SK-N-MC (cell line): ENCODE data around the gene DOCK4.

Experiments
- DNase-seq: peaks from one replicate; pipeline ENCODE4 v3.0.0-alpha.2; 2011; ENCODE audit warnings: low read depth, low spot score
- H3K27ac ChIP-seq: fragments of 200-600 bp; sonication (generic); 2 replicates; pipeline ENCODE4 v1.5.1; 2016; ENCODE audit warnings: mixed run types
- H3K36me3 ChIP-seq: fragments of 200-600 bp; sonication (generic); 2 replicates; pipeline ENCODE4 v1.6.1; 2017; ENCODE audit warnings: antibody characterized with exemption, low read length, mixed read lengths; ENCODE audit not compliant: insufficient read depth
- H3K4me3 ChIP-seq: fragments of 200-600 bp; sonication (generic); 2 replicates; pipeline ENCODE4 v1.5.1; 2016
- H3K9ac ChIP-seq: fragments of 200-600 bp; sonication (generic); 2 replicates; pipeline ENCODE4 v1.8.0; 2017; ENCODE audit warnings: mixed run types, mixed read lengths; ENCODE audit not compliant: insufficient read length
- H3K9me3 ChIP-seq: fragments of 200-600 bp; sonication (generic); 2 replicates; pipeline ENCODE4 v1.6.1; 2017; ENCODE audit warnings: low read depth, mild to moderate bottlenecking, antibody characterized with exemption, low read length, moderate library complexity, mixed read lengths
- EZH2 ChIP-seq: fragments of 200-600 bp; sonication (generic); IDR thresholded peaks from one replicate; pipeline ENCODE4 v1.6.1; 2017; ENCODE audit warnings: antibody characterized with exemption
- FOXP2 ChIP-seq: optimal IDR thresholded peaks from 2 replicates; pipeline ENCODE3; 2011; ENCODE audit warnings: mild to moderate bottlenecking, moderate library complexity; ENCODE audit not compliant: insufficient read depth; ENCODE audit errors: extremely low read length, control extremely low read depth
- POLR2AphosphoS5 ChIP-seq: IDR thresholded peaks from 2 replicates; pipeline ENCODE4 v1.6.1; 2012; ENCODE audit warnings: mild to moderate bottlenecking, low read depth, low read length, borderline replicate concordance

Gene DOCK4

DNA sequence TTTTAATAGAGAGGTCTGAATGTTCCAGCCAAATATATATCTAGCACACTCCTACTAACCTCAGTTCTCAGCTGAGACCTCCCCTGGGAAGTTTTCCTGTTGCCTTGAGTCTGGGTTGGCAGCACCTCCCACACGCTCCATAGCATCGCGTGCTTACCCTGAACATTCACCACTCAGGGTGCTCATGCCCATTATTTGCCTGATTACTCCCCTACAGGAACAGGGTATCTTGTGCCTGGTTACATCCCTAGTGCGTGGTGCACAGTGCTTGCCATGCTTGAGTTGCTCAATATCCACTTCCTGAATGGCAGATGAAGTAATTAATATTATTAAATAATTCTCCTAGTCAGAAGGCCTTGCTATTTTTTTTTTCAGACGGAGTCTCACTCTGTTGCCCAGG is 374.0 kb downstream of the DOCK4 start:
- TF ChIP-seq POLR2AphosphoS5 = no peak
- H3K9ac ChIP-seq = no peak overlapping the region
- peaks cover 6% of the 10 kb centered on the region; the same call in 1 of the 2 replicates for H3K9me3 ChIP-seq
- peak; percentile 63 for DNase-seq
- no peaks in the 10 kb centered on the region for H3K36me3 ChIP-seq
- no peak overlapping the region for H3K4me3 ChIP-seq
- H3K27ac ChIP-seq = 0 out of 2 replicates have a peak overlapping the region, but pooled peaks have one; percentile 26

DNA sequence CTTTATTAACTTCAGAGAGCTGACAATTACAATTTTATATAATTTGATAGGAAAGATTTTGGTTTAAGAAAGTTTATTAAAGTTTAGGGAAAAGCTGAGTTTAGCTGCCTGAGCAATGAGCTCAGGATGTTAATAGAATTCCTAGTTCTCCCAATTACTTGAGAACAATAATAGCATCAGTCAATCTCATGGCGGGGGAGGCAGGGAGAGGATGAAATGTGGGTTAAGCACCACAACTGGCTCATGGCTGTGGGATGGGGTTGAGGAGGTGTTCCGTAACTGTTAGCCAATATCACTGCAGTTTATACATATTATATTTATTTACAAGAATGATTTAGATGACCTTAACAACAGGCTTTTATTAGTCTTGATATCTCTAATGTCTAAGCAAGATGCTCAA is 377.0 kb downstream of the DOCK4 start:
- no peak overlapping the region for H3K9ac ChIP-seq
- TF ChIP-seq POLR2AphosphoS5 = no peak
- no peak for TF ChIP-seq FOXP2
- no peak for TF ChIP-seq EZH2
- DNase-seq = no peak
- H3K27ac ChIP-seq = no peak overlapping the region
- no peaks in the 10 kb centered on the region for H3K9me3 ChIP-seq
- no peak overlapping the region for H3K4me3 ChIP-seq
- H3K36me3 ChIP-seq = no peaks in the 10 kb centered on the region

DNA sequence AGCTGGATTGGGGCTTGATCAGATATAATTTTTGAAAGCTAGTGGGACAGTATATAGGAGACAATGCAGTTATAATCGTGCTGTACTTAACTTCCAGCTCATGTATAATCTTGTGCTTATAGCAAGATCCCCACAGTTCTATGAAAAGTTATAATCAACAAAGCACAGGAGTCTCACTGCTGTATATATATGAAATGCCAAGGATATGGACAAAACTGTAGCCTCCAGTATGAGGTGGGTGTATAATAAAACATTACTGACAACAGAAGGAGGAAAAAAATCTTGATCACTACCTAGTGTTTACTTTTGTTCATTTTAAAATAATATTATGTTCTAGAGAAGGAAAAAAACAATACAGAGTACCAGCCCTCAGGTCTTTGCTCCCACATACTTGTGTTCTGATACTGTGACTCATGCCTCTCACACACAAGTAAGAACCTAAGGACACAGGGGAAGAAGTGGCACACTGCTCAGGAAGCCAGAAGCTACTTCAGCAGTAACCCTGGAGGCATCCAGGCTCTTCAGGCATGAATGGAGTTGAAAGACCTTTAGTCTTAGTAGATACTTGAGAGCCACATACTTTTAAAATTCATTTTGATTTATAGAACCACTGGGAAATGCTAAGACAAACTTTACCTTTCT is 378.2 kb downstream of the DOCK4 start:
- TF ChIP-seq EZH2 (no peak), FOXP2 (no peak), POLR2AphosphoS5 (no peak)
- Histone ChIP-seq H3K4me3 (no peak overlapping the region), H3K36me3 (no peaks in the 10 kb centered on the region), H3K27ac (no peak overlapping the region), H3K9me3 (no peaks in the 10 kb centered on the region), H3K9ac (no peak overlapping the region)
- DNase-seq = peak; percentile 68

DNA sequence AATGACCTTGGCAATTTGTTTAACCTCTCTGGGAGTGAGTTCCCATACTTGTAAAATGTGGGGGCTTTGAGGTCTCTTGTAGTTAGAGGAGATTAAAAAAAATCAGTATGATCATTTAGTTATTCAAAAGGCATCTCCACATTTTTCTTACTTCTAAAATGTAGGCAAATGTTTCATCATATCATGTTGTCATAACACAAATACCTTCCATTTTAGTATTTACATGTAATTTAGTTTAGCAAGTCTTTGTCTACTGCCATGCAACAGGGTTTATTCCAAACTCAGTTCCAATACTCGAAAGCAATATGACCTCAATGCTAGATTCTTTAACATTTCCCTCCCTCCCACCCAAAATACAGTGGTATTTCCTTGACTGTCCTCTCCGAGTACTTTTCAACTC is 381.2 kb downstream of the DOCK4 start:
- H3K9ac ChIP-seq = no peak overlapping the region
- TF ChIP-seq EZH2 = no peak
- no peak for TF ChIP-seq FOXP2
- TF ChIP-seq POLR2AphosphoS5 = no peak
- DNase-seq = no peak
- no peak overlapping the region for H3K4me3 ChIP-seq
- H3K9me3 ChIP-seq = no peaks in the 10 kb centered on the region
- H3K36me3 ChIP-seq = no peaks in the 10 kb centered on the region
- H3K27ac ChIP-seq = no peak overlapping the region

DNA sequence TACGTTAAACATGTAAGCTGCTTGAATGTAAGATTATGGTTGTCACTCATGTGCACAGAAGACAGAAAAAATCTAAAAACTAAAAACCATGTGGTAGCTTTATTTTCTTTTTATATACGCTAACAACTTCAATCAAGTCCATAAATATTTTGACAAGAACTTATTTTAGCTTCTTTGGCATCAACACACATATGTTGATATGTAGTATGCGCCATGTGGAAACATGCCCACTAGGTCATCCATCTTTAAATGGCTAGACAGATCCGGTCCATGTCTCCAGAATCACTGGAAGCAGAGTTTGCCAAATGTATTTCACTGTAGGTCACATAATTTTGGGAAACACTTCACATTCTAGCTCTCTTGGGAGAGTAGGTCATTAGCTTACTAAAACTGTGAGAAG is 382.4 kb downstream of the DOCK4 start:
- Histone ChIP-seq H3K27ac (no peak overlapping the region), H3K9me3 (no peaks in the 10 kb centered on the region), H3K36me3 (no peaks in the 10 kb centered on the region), H3K9ac (no peak overlapping the region), H3K4me3 (no peak overlapping the region)
- TF ChIP-seq EZH2 = no peak
- DNase-seq = no peak

DNA sequence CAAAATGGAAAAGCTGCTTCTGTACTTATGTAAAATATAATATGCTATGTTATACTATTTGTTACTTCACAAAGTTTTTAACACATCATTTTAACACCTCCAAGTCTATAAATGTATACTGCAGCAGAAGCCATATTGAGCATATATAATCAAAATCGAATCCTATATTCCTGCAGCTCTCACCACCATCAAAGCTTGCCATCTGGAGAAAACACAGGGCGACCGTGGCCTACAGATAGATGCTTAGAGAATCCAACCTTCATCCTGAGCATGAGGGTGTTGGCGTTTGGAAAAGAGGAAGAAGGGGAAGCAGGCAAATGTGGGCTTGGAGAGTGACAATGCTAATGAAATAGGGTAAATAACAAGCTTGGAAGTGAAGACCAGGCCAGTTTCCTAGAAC is 385.2 kb downstream of the DOCK4 start:
- Histone ChIP-seq H3K27ac (no peak overlapping the region), H3K36me3 (no peaks in the 10 kb centered on the region), H3K4me3 (no peak overlapping the region), H3K9ac (no peak overlapping the region), H3K9me3 (no peaks in the 10 kb centered on the region)
- TF ChIP-seq EZH2 (no peak), FOXP2 (no peak), POLR2AphosphoS5 (no peak)
- DNase-seq = no peak

DNA sequence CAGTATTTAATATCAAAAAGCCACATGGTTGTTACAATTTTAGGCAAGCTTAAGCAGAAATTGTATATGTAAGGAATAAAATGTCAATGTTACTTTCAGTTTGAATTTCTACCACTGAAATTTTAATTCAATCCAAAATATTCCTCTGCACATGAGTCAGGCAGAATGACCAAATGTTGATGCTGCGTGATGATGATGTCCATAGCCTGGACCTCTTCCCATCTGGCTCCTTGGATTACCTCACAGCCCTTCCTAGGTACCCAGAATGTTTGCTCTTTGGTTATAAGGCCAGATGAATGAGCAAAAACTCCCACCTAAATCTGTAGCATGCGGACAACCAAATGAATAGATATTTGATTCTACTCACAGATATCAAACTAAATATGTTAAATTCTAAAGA is 385.6 kb downstream of the DOCK4 start:
- TF ChIP-seq EZH2 (no peak), POLR2AphosphoS5 (no peak), FOXP2 (no peak)
- DNase-seq = no peak
- no peak overlapping the region for H3K4me3 ChIP-seq
- H3K9ac ChIP-seq = no peak overlapping the region
- H3K27ac ChIP-seq = no peak overlapping the region
- no peaks in the 10 kb centered on the region for H3K9me3 ChIP-seq
- H3K36me3 ChIP-seq = no peaks in the 10 kb centered on the region

DNA sequence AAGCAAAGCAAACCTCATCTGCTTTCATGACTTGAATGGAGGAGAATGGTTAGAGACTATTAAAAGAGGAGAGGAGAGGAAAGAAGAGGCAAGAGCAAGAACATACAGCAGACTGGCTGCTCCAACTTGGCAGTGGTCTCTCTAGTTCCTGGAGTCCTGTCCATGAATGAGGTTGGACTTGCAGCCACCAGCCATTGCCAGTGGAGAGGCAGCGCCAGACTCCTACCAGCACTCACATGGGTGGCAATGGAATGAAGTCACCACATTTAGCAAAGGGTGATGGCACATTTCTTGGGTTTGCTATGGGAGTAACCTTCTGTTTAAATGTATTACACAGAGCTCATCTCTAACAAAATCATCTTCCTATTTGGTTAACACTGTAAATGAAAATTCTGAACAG is 386.1 kb downstream of the DOCK4 start:
- Histone ChIP-seq H3K9ac (no peak overlapping the region), H3K36me3 (no peaks in the 10 kb centered on the region), H3K4me3 (no peak overlapping the region), H3K27ac (no peak overlapping the region), H3K9me3 (no peaks in the 10 kb centered on the region)
- TF ChIP-seq FOXP2 (no peak), EZH2 (no peak), POLR2AphosphoS5 (no peak)
- DNase-seq = no peak

DNA sequence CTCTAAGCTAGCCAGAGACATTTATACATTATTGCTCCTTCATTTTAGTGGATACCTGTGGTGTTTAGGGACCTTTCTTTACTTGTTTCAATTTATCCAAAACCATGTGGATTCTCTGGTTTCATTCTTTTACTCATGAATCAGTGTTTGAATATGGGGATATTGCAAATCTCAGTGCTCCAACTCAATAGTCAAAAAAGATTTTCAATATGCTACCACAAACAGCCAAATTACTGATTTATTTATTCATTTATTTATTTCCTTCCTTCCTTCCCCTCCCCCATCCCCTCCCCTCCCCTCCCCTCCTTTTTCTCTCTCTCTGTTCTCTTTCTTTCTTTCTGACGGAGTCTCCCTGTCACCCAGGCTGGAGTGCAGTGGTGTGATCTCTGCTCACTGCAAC is 390.8 kb downstream of the DOCK4 start:
- no peak overlapping the region for H3K9ac ChIP-seq
- H3K9me3 ChIP-seq = no peaks in the 10 kb centered on the region
- no peak overlapping the region for H3K27ac ChIP-seq
- no peaks in the 10 kb centered on the region for H3K36me3 ChIP-seq
- TF ChIP-seq EZH2 (no peak), FOXP2 (no peak), POLR2AphosphoS5 (no peak)
- no peak for DNase-seq
- H3K4me3 ChIP-seq = no peak overlapping the region

DNA sequence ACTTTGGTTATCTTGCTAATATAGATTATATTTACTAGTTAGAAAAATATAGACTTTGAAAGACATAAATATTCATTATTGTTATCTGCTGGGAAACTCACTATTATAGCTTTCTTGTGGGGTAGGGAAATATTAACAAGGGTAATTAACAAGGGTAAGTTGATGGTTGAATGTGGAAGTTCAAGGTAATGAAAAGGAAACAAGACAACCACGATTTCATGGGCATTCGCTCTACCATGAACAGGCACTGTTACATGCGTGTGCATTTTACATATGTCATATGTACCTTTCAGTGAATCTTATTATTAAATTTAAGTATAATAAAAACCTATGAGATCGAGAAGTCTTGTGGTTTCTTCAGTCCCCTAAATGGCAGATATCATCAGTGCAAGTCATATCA is 392.9 kb downstream of the DOCK4 start:
- Histone ChIP-seq H3K4me3 (no peak overlapping the region), H3K9me3 (no peaks in the 10 kb centered on the region), H3K27ac (no peak overlapping the region), H3K36me3 (no peaks in the 10 kb centered on the region), H3K9ac (no peak overlapping the region)
- no peak for DNase-seq
- TF ChIP-seq FOXP2 (no peak), EZH2 (no peak), POLR2AphosphoS5 (no peak)
